Upper lobe of left lung (tissue), 4 donors: ENCODE measurements around the gene SHOC2.

ENCODE experiments used
- CTCF ChIP-seq, 6 experiments: fragments of 450-650 bp in 4 of 6; fragments of 200-600 bp in 2 of 6; sonication (generic) in 2 of 6; IDR thresholded peaks; one replicate each; pipeline ENCODE4 v1.5.1; 2016 to 2019; ENCODE audit warnings: antibody characterized with exemption in 6 of 6
- EP300 ChIP-seq, 4 donors: sonication (generic); formaldehyde crosslinking; IDR thresholded peaks; one replicate each; pipeline ENCODE4 v1.5.1; 2017; ENCODE audit warnings: antibody characterized with exemption in 4 of 4, control low read depth in 2 of 4
- POLR2A ChIP-seq, 4 donors: fragments of 450-650 bp; IDR thresholded peaks; one replicate each; pipeline ENCODE4 v1.5.1; 2016 to 2017; ENCODE audit warnings: antibody characterized with exemption in 4 of 4, mild to moderate bottlenecking in 2 of 4
- POLR2AphosphoS5 ChIP-seq, 2 donors: sonication (generic); formaldehyde crosslinking; IDR thresholded peaks; one replicate each; pipeline ENCODE4 v1.5.1; 2017; ENCODE audit warnings: antibody characterized with exemption in 2 of 2

DNA sequence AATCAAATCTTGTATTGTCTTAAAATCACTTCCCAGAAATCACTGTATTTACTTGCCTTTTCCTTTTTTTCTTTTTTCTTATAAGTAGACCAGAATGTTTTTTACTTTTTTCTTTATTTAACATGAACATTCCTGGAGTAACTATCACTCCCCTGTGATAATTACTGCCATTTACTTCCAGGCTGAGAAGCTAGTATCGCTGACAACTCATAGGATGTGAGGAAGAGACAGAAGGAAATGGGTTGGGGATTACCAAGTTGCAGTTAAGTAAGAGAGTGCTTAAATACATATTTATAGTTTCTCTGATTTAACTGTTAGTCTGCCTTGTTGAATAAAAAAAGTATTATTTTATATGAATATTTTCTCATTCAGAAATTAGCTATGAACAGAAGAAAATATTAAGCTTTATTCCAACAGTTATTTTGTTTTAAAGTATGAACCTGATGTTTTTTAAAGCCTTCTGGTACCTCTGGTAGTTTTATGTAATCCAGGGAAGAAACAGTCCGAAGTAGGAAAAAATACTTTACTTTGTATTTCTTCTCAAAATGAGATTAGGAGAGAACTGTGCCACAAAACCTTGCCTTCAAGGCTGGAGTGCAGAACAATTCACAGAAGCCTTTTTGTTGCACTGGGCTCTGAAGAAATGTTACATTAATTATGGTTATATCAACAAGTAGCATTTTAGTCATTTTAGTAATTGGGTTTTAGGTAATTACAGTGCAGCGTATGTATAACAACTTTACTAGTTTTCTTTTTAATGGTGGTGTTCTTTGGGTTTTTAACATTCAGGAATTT is 72.8 kb downstream of the SHOC2 start:
- TF ChIP-seq CTCF (IDR thresholded peaks at IDR 0.05), result no peak
- TF ChIP-seq POLR2A (IDR thresholded peaks at IDR 0.05), result no peak
- no peak for TF ChIP-seq POLR2AphosphoS5 (IDR thresholded peaks at IDR 0.05)
- TF ChIP-seq EP300 (IDR thresholded peaks at IDR 0.05), result no peak
